Measurements from ENCODE around the gene AGBL4.

The AGBL4 gene

GRCh38 chr1:48784301-48784700 is 1239.5 kb downstream of the AGBL4 start:
- Histone ChIP-seq H3K27ac (ENCODE audit: low read depth, low read length) (no peak overlapping the region), H3K4me3 (ENCODE audit: low read depth in 1 of 2, low read length in 2 of 2) (no peak overlapping the region), H3K36me3 (ENCODE audit: control insufficient read depth in 1 of 2, insufficient read depth in 2 of 2, low read length in 2 of 2) (no peaks in the 10 kb centered on the region), H3K9me3 (ENCODE audit: control insufficient read depth in 1 of 2, low read length in 2 of 2) (no peaks in the 10 kb centered on the region), H3K27me3 (ENCODE audit: control insufficient read depth in 1 of 2, insufficient read depth in 2 of 2, low read length in 2 of 2) (no peaks in the 10 kb centered on the region), H3K4me1 (ENCODE audit: control insufficient read depth in 1 of 2, insufficient read depth in 2 of 2, low read length in 2 of 2) (no peaks in the 10 kb centered on the region), H3K9ac (ENCODE audit: low read depth in 1 of 2, low read length in 2 of 2) (no peak overlapping the region)

- Histone ChIP-seq H3K4me1 (ENCODE audit: control insufficient read depth in 1 of 2, insufficient read depth in 2 of 2, low read length in 2 of 2) (peaks cover 6 to 27% of the 10 kb centered on the region in 2 donors), H3K9ac (ENCODE audit: low read depth in 1 of 2, low read length in 2 of 2) (no peak overlapping the region), H3K4me3 (ENCODE audit: low read depth in 1 of 2, low read length in 2 of 2) (peak overlapping the region; percentile 74 to 79), H3K27ac (ENCODE audit: low read depth, low read length) (no peak overlapping the region), H3K9me3 (ENCODE audit: control insufficient read depth in 1 of 2, low read length in 2 of 2) (no peaks in the 10 kb centered on the region), H3K27me3 (ENCODE audit: control insufficient read depth in 1 of 2, insufficient read depth in 2 of 2, low read length in 2 of 2) (no peaks in the 10 kb centered on the region), H3K36me3 (ENCODE audit: control insufficient read depth in 1 of 2, insufficient read depth in 2 of 2, low read length in 2 of 2) (no peaks in the 10 kb centered on the region)
Measured at GRCh38 chr1:48777219-48777895, 1246.4 kb downstream of the AGBL4 start.

GRCh38 chr1:48776393-48777218 is 1247.1 kb downstream of the AGBL4 start, which contains the start of gene BEND5:
BEND5 (minus strand) TSS chr1:48776891; CDS start chr1:48776831, 60 bp downstream.
- H3K4me1 ChIP-seq (ENCODE audit: control insufficient read depth in 1 of 2, insufficient read depth in 2 of 2, low read length in 2 of 2) = peaks cover 10 to 27% of the 10 kb centered on the region in 2 donors
- peak within 1 kb of the TSS; percentile 74 to 79 for H3K4me3 ChIP-seq (ENCODE audit: low read depth in 1 of 2, low read length in 2 of 2)
- H3K36me3 ChIP-seq (ENCODE audit: control insufficient read depth in 1 of 2, insufficient read depth in 2 of 2, low read length in 2 of 2) = no peaks in the 10 kb centered on the region
- no peak within 1 kb of the TSS for H3K27ac ChIP-seq (ENCODE audit: low read depth, low read length)
- H3K27me3 ChIP-seq (ENCODE audit: control insufficient read depth in 1 of 2, insufficient read depth in 2 of 2, low read length in 2 of 2) = no peaks in the 10 kb centered on the region
- no peaks in the 10 kb centered on the region for H3K9me3 ChIP-seq (ENCODE audit: control insufficient read depth in 1 of 2, low read length in 2 of 2)
- H3K9ac ChIP-seq (ENCODE audit: low read depth in 1 of 2, low read length in 2 of 2) = peak within 1 kb of the TSS; percentile 35 to 48

- H3K4me1 ChIP-seq (ENCODE audit: control insufficient read depth in 1 of 2, insufficient read depth in 2 of 2, low read length in 2 of 2) = peaks cover 10 to 27% of the 10 kb centered on the region in 2 donors
- no peak overlapping the region for H3K27ac ChIP-seq (ENCODE audit: low read depth, low read length)
- H3K9ac ChIP-seq (ENCODE audit: low read depth in 1 of 2, low read length in 2 of 2) = peak overlapping the region; percentile 35 to 48
- no peaks in the 10 kb centered on the region for H3K27me3 ChIP-seq (ENCODE audit: control insufficient read depth in 1 of 2, insufficient read depth in 2 of 2, low read length in 2 of 2)
- H3K4me3 ChIP-seq (ENCODE audit: low read depth in 1 of 2, low read length in 2 of 2) = peak overlapping the region; percentile 74 to 79
- H3K36me3 ChIP-seq (ENCODE audit: control insufficient read depth in 1 of 2, insufficient read depth in 2 of 2, low read length in 2 of 2) = no peaks in the 10 kb centered on the region
- H3K9me3 ChIP-seq (ENCODE audit: control insufficient read depth in 1 of 2, low read length in 2 of 2) = no peaks in the 10 kb centered on the region
Measured at GRCh38 chr1:48775831-48776392, 1247.8 kb downstream of the AGBL4 start.

GRCh38 chr1:48773133-48773532 is 1250.6 kb downstream of the AGBL4 start:
- Histone ChIP-seq H3K4me3 (ENCODE audit: low read depth in 1 of 2, low read length in 2 of 2) (no peak overlapping the region), H3K9ac (ENCODE audit: low read depth in 1 of 2, low read length in 2 of 2) (no peak overlapping the region), H3K4me1 (ENCODE audit: control insufficient read depth in 1 of 2, insufficient read depth in 2 of 2, low read length in 2 of 2) (peaks cover 10 to 27% of the 10 kb centered on the region in 2 donors), H3K36me3 (ENCODE audit: control insufficient read depth in 1 of 2, insufficient read depth in 2 of 2, low read length in 2 of 2) (no peaks in the 10 kb centered on the region), H3K27ac (ENCODE audit: low read depth, low read length) (no peak overlapping the region), H3K9me3 (ENCODE audit: control insufficient read depth in 1 of 2, low read length in 2 of 2) (no peaks in the 10 kb centered on the region), H3K27me3 (ENCODE audit: control insufficient read depth in 1 of 2, insufficient read depth in 2 of 2, low read length in 2 of 2) (no peaks in the 10 kb centered on the region)

GRCh38 chr1:48772211-48772610 is 1251.5 kb downstream of the AGBL4 start:
- Histone ChIP-seq H3K27me3 (ENCODE audit: control insufficient read depth in 1 of 2, insufficient read depth in 2 of 2, low read length in 2 of 2) (no peaks in the 10 kb centered on the region), H3K9ac (ENCODE audit: low read depth in 1 of 2, low read length in 2 of 2) (no peak overlapping the region)

GRCh38 chr1:48771561-48771960 is 1252.2 kb downstream of the AGBL4 start:
- Histone ChIP-seq H3K4me3 (ENCODE audit: low read depth in 1 of 2, low read length in 2 of 2) (no peak overlapping the region), H3K9ac (ENCODE audit: low read depth in 1 of 2, low read length in 2 of 2) (no peak overlapping the region), H3K4me1 (ENCODE audit: control insufficient read depth in 1 of 2, insufficient read depth in 2 of 2, low read length in 2 of 2) (peaks cover 10 to 27% of the 10 kb centered on the region in 2 donors), H3K9me3 (ENCODE audit: control insufficient read depth in 1 of 2, low read length in 2 of 2) (no peaks in the 10 kb centered on the region), H3K27me3 (ENCODE audit: control insufficient read depth in 1 of 2, insufficient read depth in 2 of 2, low read length in 2 of 2) (no peaks in the 10 kb centered on the region), H3K36me3 (ENCODE audit: control insufficient read depth in 1 of 2, insufficient read depth in 2 of 2, low read length in 2 of 2) (no peaks in the 10 kb centered on the region), H3K27ac (ENCODE audit: low read depth, low read length) (no peak overlapping the region)

More at GRCh38 chr1:48772211-48772610, 1251.5 kb downstream of the AGBL4 start:
- peaks cover 10 to 27% of the 10 kb centered on the region in 2 donors for H3K4me1 ChIP-seq (ENCODE audit: control insufficient read depth in 1 of 2, insufficient read depth in 2 of 2, low read length in 2 of 2)
- H3K9me3 ChIP-seq (ENCODE audit: control insufficient read depth in 1 of 2, low read length in 2 of 2) = no peaks in the 10 kb centered on the region
- H3K4me3 ChIP-seq (ENCODE audit: low read depth in 1 of 2, low read length in 2 of 2) = peak overlapping the region in 1 of 2 donors; percentile 13
- no peak overlapping the region for H3K27ac ChIP-seq (ENCODE audit: low read depth, low read length)
- H3K36me3 ChIP-seq (ENCODE audit: control insufficient read depth in 1 of 2, insufficient read depth in 2 of 2, low read length in 2 of 2) = no peaks in the 10 kb centered on the region

- Histone ChIP-seq H3K27me3 (ENCODE audit: control insufficient read depth in 1 of 2, insufficient read depth in 2 of 2, low read length in 2 of 2) (no peaks in the 10 kb centered on the region), H3K9ac (ENCODE audit: low read depth in 1 of 2, low read length in 2 of 2) (no peak overlapping the region), H3K4me1 (ENCODE audit: control insufficient read depth in 1 of 2, insufficient read depth in 2 of 2, low read length in 2 of 2) (peaks cover 6 to 7% of the 10 kb centered on the region in 2 donors), H3K27ac (ENCODE audit: low read depth, low read length) (no peak overlapping the region), H3K36me3 (ENCODE audit: control insufficient read depth in 1 of 2, insufficient read depth in 2 of 2, low read length in 2 of 2) (no peaks in the 10 kb centered on the region), H3K9me3 (ENCODE audit: control insufficient read depth in 1 of 2, low read length in 2 of 2) (no peaks in the 10 kb centered on the region), H3K4me3 (ENCODE audit: low read depth in 1 of 2, low read length in 2 of 2) (no peak overlapping the region)
Measured at GRCh38 chr1:48767975-48768510, 1255.7 kb downstream of the AGBL4 start.

GRCh38 chr1:48765335-48765734 is 1258.4 kb downstream of the AGBL4 start:
- H3K9me3 ChIP-seq (ENCODE audit: control insufficient read depth in 1 of 2, low read length in 2 of 2) = no peaks in the 10 kb centered on the region
- no peaks in the 10 kb centered on the region for H3K4me1 ChIP-seq (ENCODE audit: control insufficient read depth in 1 of 2, insufficient read depth in 2 of 2, low read length in 2 of 2)
- no peak overlapping the region for H3K27ac ChIP-seq (ENCODE audit: low read depth, low read length)
- H3K9ac ChIP-seq (ENCODE audit: low read depth in 1 of 2, low read length in 2 of 2) = no peak overlapping the region
- H3K27me3 ChIP-seq (ENCODE audit: control insufficient read depth in 1 of 2, insufficient read depth in 2 of 2, low read length in 2 of 2) = no peaks in the 10 kb centered on the region
- no peak overlapping the region for H3K4me3 ChIP-seq (ENCODE audit: low read depth in 1 of 2, low read length in 2 of 2)
- H3K36me3 ChIP-seq (ENCODE audit: control insufficient read depth in 1 of 2, insufficient read depth in 2 of 2, low read length in 2 of 2) = peaks cover 0 to 2% of the 10 kb centered on the region in 2 donors

- Histone ChIP-seq H3K27me3 (ENCODE audit: control insufficient read depth in 1 of 2, insufficient read depth in 2 of 2, low read length in 2 of 2) (no peaks in the 10 kb centered on the region), H3K36me3 (ENCODE audit: control insufficient read depth in 1 of 2, insufficient read depth in 2 of 2, low read length in 2 of 2) (peaks cover 5 to 11% of the 10 kb centered on the region in 2 donors), H3K9ac (ENCODE audit: low read depth in 1 of 2, low read length in 2 of 2) (no peak overlapping the region), H3K4me3 (ENCODE audit: low read depth in 1 of 2, low read length in 2 of 2) (no peak overlapping the region), H3K27ac (ENCODE audit: low read depth, low read length) (no peak overlapping the region), H3K9me3 (ENCODE audit: control insufficient read depth in 1 of 2, low read length in 2 of 2) (no peaks in the 10 kb centered on the region), H3K4me1 (ENCODE audit: control insufficient read depth in 1 of 2, insufficient read depth in 2 of 2, low read length in 2 of 2) (no peaks in the 10 kb centered on the region)
Measured at GRCh38 chr1:48761986-48762385, 1261.8 kb downstream of the AGBL4 start.

Measured in duodenal mucosa (tissue), 2 donors.